Measurements from ENCODE around the gene MEIG1. TPM values are rescaled to one million over a fixed set of nuclear protein-coding genes. Genes with fewer than 3 reads are reported as not detected.
"Not testable (repeated sequence)": the region's sequence is repeated elsewhere in the genome, so short reads cannot be mapped to it uniquely, and the experiment has no call there.

The MEIG1 gene
- polyA plus RNA-seq, 12 donors = 0.33 to 1.5 (median 0.93) TPM; not detected in 3

GRCh38 chr10:14954001-14954770 is 5.0 kb upstream of the MEIG1 start, which contains the start of gene DCLRE1C:
DCLRE1C (minus strand) TSS chr10:14954096; CDS start chr10:14954010, 86 bp downstream.
- peak; percentile 92 for DNase-seq

- no peak for DNase-seq
These were observed 4.3 kb upstream of the MEIG1 start for GRCh38 chr10:14954934-14955333.

- no peak for DNase-seq
These were observed 342 bp upstream of the MEIG1 start for GRCh38 chr10:14958872-14959220.

GRCh38 chr10:14967897-14968296 is 8.7 kb downstream of the MEIG1 start:
- no peak for DNase-seq

- DNase-seq = no peak
These were observed 12.8 kb downstream of the MEIG1 start for GRCh38 chr10:14971867-14972448.

GRCh38 chr10:14974153-14974998 is 15.2 kb downstream of the MEIG1 start:
- not testable (repeated sequence) for DNase-seq

GRCh38 chr10:14975672-14976273 is 16.6 kb downstream of the MEIG1 start:
- no peak for DNase-seq

- no peak for DNase-seq
These were observed 23.6 kb downstream of the MEIG1 start for GRCh38 chr10:14982744-14983143.

- not testable (repeated sequence) for DNase-seq
These were observed 30.4 kb downstream of the MEIG1 start for GRCh38 chr10:14989552-14989951.

- not testable (repeated sequence) for DNase-seq
These were observed 32.0 kb downstream of the MEIG1 start for GRCh38 chr10:14991035-14991749.

GRCh38 chr10:14992336-14992735 is 33.1 kb downstream of the MEIG1 start:
- not testable (repeated sequence) for DNase-seq

GRCh38 chr10:14993500-14994455 is 34.6 kb downstream of the MEIG1 start:
- not testable (repeated sequence) for DNase-seq

GRCh38 chr10:14995964-14996565 is 36.9 kb downstream of the MEIG1 start:
- DNase-seq = no peak

- DNase-seq = not testable (repeated sequence)
These were observed 54.3 kb downstream of the MEIG1 start for GRCh38 chr10:15013530-15013929.

- DNase-seq = no peak
These were observed 56.3 kb downstream of the MEIG1 start for GRCh38 chr10:15015451-15015850.

- DNase-seq = not testable (repeated sequence)
These were observed 61.8 kb downstream of the MEIG1 start for GRCh38 chr10:15020966-15021365.
